HG02678 (cell line): ENCODE results near the gene CCDC184.
"Not testable (repeated sequence)": the region's sequence is repeated elsewhere in the genome, so short reads cannot be mapped to it uniquely, and the experiment has no call there.

Source experiments
- ATAC-seq: cut with Tn5 transposase; IDR thresholded peaks from one replicate; pipeline ENCODE4 v1.9.1; 2021; ENCODE audit warnings: mild to moderate bottlenecking, moderate library complexity; ENCODE audit not compliant: unreplicated experiment

Gene CCDC184

DNA sequence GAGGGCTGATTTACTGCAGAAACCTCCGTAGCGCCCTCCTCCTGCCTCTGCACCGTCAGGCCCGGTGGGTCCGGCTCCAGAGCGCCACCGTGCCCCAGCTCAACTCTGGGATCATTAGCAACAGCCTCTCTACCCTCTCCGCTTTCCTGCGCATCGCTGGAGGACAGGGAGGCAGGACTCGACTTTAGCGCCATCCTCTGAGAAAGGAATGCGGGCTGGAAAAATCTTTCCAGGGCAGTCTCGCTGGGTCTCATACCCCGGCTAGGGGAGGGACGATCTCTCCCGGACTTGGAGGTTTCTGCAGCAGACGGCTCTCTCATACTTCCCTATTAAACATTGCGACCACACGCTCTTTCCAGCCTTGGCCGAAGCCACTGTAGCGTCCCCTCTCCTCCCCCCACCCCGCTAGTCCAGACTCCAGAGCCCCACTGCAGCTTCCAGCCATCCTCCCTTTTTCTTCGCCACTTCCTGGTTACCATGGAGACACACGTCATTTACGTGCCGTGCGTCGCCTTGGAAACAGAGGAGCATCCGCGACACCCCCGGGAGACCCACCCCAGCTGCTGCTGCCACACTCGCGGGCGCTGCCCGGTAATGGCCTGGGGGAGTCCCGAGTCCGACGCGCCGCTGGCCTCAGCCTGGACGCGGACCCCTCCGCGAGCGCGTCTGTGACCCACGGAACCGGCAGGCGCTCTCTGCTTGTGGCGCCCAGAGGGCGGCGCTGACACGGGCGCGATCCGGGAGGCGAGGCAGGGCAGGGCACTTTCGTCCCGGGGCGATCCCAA, at the start of gene CCDC184:
CCDC184 (plus strand) TSS at position 554 of the 785 bp plus-strand sequence. CDS start 479 bp downstream, outside the sequence.
- peak; percentile 76 for ATAC-seq

DNA sequence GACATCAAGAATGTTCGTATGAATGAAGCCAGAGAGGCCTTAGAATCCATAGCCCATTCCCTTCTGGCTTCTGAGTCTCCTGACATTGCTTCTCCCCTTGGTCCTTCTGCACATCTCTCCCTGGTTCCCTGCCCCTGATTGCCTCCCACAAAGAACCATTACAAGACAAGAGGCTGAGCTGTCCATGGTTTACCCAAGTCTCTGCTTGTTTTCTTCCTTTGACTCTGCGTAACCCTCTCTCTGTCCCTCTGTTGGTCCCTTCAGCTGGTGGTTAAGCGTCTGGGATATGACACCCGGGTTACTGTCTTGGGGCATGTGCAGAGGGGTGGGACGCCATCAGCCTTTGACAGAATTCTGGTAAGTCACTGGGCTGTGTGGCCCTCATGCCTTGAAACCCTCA, 48.4 kb upstream of the CCDC184 start:
- ATAC-seq: no peak

DNA sequence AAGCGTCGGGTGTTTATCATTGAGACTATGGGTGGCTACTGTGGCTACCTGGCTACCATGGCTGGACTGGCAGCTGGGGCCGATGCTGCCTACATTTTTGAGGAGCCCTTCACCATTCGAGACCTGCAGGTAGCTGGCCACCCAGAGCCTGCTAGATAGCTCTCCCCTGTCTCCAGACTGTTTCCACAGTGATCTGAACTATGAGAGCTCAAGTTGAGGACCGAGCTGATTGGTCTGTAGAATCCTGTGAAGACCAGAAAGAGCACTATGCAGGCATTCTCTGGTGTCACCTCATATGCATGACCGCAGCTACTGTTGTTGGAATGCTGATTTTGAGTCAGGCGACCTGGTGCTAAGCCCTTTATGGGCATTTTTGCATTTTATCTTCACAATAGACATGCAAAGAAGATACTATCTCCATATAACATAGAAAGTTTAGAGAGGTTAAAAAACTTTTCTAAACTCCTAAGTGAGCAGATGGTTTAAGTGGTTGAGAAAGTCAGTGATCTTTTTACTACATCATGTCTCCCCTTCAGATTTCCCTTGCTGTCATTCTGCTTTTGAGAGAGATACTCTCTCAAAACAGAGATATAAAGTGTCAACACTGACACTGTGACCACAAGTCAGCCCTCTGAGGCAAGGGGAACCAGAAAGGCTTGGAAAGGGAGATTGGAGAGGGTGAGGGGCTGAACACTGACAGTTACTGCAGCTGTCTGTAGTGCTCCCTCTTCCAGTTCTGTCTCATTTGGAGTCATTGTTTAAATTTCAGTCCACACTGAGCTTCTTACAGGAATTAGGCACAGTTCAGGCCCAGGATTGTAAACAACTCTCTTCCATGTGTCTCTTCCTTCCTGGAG, 40.4 kb upstream of the CCDC184 start:
- ATAC-seq: no peak

DNA sequence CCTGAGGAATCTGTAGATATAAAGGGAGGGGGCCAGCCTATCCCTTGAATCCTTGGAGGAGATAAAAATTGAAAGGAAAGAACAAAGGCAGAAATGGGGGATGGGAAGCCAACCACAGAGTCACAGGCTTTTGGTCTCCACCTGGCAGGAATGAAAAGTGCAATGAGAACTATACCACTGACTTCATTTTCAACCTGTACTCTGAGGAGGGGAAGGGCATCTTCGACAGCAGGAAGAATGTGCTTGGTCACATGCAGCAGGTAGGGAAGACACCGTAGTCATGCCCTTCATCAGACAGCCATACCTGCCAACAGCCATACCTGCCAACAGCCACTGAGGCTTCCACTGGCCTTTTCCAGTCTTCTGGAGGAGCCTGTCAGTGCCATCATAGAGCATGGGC, 39.5 kb upstream of the CCDC184 start:
- ATAC-seq: no peak

DNA sequence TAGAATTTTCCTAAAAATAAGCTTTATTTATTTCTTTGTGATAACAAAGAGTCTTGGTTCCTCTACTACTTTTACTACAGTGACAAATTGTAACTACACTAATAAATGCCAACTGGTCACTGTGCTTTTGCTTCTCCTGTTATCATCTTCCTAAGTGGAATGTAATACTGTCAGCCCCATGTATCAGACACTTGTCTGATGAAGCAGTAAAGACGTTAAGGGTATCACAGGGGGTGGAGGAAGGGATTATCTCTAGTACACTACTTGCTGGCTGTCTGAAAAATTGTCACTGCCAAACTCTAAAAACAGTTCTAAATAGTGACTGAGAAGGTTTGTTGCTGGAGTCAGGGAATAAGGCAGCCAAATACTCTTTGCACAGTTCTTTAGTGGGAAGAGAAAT, 37.5 kb upstream of the CCDC184 start:
- ATAC-seq: no peak

DNA sequence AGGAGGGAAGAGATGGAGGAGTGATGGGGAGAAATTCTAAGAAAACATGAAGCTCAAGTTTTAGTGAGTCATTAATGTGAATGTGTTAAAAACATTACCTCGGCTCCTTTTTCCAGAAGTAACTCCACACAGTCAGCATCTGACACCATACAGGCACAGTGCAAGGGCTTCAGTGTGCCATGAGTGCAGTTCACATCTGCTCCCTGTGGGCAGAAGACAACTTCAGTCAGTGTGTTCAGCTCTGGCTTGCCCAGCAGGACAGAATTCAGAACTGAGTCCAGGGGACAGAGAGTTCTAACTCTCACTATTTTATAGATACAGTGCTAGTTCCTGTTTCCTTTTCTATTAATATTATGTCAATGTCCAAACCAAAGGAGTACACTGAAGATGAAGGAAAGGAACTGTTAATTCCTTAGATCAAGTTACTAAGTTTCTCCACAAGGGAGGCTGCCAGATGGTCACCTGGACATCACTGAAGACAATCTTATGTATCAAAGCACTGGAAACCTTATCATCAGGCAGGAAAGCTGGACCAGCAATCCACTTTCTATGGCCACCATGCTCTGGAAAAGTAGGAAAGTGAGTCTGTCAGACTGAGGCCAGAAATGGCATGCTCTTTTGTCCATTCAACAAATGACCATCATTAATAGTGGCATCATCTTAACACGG, 32.2 kb upstream of the CCDC184 start:
- ATAC-seq: no peak

DNA sequence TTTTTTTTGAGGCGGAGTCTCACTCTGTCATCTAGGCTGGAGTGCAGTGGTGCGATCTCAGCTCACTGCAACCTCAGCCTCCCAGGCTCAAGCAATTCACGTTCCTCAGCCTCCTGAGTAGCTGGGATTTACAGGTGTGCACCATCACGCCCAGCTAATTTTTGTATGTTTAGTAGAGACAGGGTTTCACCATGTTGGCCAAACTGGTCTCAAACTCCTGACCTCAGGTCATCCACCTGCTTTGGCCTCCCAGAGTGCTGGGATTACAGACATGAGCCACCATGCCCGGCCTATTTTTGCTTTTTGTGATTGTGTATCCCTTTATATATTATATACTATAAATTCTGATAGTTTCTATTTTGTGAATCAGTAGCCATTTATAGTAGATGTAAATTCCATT, 27.7 kb upstream of the CCDC184 start:
- ATAC-seq: not testable (repeated sequence)

DNA sequence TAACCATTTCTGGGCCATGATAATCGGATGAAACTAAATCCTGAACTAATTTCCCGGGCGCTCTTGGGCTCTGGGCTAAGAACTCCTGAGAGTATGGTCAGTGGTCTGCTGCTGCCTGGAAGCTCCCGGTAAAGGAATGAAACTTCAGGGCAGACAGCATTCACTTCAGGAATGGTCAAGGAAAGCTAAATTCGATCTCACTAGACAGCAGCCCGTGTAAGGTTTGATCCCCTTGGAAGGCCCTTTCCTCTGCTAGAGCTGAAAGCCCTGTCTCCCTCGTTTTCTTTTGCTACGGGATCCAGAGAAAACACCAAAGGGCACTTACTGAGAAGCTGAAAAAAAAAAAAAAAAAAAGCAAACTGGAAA, 26.8 kb upstream of the CCDC184 start:
- no peak for ATAC-seq

DNA sequence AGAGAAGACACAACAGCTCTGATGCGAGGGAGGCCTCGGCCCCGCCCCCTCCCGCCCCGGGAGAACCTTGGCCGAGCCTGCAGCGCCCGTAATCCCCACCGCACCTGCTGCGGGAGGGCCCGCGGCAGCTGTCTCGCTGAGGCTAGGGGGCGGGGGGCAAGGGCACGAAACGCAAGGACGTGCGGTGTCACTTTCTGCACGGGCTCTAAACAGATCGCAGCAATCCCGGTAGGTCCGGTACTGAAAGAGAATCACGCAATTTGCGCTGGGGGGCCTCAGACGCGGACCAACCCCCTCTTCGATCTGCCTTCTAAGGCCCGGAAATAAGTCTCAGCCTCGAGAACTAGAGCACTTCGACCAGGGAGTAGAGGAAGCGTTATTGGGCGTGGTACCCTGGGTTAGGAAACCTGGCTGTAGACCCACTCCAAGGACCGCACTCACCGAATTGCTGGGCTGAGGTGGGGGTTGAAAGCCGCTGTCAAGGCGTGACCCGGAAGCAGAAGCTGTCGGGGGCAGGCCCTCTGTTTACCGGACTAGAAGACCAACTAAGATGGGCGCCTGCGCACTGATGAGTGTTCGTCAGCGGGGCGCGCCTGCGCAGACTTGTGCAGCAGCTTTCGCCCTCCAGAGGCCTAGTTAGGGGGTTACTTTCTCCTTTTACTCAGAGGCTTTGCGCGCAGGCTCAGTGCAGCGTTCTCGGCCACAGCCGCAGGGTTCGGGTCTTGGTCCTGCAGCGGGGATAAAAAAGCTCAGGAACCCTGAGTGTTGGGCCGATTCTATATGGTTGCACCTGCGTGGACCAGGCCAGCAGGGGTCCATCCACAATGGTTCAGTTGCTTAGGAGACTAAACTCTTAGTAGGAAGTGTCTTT, 26.2 kb upstream of the CCDC184 start, which contains the start of gene ASB8:
ASB8 (minus strand) TSS at position 498 of the 871 bp plus-strand sequence. CDS start 4,019 bp downstream, outside the sequence.
- peak; percentile 89 for ATAC-seq

DNA sequence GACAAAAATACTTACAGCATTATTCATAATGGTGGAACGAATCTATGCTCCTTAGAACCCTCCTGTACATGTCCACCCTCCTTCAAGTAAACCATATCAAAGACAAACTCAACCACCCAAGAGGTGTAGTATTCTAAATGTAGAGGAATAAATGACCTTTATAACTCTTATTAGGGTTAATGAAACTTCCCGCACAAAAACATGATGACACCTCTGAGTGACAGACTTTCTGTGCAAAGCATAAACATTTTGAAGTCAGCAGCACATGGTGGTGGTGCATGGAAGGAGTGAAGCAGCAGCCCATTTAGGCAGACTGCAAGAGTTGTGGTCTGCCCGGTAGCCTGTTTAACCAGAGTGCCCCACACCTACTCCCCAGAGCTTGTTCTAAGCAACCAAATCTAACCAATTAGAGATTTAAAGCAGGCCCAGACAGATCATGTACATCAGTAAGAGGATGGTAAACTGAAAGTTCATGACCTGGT, 25.5 kb upstream of the CCDC184 start:
- ATAC-seq: no peak

DNA sequence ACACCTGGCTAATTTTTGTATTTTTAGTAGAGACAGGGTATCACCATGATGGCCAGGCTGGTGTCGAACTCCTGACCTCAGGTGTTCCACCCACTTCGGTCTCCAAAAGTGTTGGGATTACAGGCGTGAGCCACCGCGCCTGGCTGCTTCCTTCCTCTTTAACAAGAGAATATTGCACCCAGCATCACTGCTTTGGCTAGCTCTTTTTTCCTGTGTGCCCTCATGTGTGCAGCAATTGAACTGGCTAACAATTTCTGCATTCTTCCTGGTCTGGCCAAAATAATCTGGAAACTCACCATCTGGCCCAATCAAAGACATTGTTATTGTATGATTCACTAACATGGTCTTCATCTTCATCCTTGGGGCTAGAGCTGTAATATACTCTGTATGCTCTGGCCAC, 23.4 kb upstream of the CCDC184 start:
- ATAC-seq: no peak

DNA sequence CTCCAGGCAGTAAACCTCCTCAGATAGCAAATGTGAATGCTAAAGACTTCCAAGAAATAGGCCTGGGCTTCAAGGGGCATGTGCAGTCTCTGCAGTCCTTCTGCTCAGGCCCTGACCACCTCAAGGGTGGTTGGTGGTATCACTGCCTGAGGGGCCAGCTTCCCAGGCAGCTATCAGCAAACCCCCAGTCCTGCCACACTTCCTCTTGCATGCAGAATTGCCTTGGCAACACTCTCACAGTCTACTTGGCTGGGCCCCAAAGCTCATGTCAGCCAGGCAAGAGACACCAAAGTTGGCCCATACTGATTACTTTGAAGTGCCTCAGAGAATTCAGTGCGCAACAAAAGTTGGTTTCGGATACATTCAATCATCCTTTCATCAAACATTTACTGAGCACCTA, 22.6 kb upstream of the CCDC184 start:
- ATAC-seq: no peak

DNA sequence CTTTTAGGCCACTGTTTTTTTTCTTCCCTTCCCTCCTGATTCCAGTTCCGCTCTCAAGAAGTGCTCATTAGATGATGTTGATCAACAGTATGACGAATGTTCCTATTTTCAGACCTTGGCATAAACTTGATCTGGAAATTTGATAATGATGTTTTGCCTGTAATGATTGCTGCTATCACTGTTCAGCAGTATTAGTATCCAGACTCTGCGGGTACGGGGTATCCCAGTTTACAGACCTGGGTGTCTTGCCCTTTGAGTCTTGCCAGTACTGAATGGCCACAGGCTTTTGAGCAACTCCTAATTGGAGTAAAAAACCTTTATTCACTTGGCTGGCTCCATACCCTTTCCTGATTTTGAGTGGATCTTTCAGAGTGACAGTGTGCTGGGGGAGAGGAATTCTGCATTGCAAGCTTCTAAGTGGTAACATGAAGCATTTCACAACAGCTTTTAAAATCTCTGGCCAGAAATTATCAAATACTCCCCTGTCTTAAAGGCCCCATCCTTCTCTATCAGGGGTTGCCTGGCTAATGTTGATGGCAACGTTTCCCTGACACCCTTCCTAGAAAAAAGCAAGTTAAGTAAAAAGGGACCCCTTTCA, 20.2 kb upstream of the CCDC184 start:
- ATAC-seq: no peak

DNA sequence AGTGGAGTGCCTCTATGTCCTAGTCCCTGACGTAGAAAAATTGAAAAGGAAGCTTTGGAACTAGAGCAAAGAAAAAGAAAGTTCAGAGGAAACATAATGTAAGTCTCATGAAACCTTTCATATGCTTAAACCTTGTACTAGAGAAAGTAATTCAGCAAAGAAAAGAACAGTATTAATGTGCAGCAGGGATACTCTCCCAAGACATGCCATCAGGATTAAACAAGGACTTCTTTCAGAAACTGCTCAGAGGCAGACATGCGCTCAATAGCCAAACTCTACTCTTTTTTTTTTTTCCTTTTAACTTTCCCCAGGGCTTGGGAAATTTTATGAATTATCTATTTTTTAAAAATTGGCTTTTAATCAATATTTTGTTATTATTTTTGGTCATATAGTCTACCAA, 19.0 kb upstream of the CCDC184 start:
- no peak for ATAC-seq

DNA sequence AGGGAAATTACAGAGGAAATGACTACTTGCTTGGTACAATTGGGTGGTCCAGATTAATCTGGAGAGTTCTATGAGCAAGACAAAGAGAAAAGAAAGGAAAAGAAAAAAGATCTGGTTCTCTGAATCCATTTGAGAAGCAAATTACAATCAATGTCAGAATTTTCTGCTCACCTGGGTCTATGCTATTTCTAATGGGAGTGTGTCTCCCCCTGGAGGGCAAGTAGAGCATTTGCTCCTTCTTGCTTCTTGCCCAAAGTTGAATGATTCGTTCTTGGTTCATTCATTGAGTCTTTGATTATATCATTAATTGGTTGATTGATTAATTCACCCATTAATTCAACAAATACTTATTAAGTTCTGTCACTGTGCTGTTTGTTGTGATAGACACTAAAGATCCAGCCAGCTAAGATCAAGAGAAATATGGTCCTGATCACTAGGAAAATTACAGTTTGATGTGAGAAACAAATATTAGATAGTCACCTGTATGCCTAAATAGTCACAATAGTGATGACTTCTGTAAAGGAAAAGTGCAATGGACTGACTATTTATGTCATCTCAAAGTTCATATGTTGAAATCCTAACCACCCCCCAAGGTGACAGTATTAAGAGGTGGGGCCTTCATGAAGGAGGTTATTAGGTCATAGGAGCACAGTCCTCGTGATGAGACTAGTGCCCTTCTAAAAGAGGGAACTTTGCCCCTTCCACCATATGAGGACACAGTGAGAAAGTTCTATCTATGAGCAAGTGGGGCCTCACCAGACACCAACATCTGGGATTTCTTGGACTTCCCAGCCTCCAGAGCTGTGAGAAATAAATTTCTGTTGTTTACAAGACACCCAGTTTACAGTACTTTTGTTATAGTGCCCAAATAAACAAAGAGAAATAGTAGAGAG, 18.1 kb upstream of the CCDC184 start:
- no peak for ATAC-seq

DNA sequence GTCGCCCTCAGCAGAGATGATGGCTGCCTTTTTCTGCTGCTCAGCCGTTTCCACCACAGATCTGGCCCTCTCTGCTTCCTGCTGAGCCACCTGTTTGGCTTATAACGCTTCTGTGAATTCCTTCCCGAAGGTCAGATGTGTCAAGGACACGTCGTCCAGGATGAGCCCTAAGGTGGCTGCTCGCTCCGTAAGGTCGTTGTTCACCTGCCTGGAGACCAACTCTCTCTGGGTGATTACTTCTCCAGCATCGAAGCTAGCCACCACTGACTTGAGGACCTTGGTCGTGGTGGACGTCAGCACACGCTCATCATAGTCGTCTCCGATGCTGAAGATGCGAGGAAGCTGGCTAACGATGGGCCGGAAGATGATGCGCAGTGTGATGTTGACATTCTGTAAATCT, 14.4 kb upstream of the CCDC184 start:
- no peak for ATAC-seq

DNA sequence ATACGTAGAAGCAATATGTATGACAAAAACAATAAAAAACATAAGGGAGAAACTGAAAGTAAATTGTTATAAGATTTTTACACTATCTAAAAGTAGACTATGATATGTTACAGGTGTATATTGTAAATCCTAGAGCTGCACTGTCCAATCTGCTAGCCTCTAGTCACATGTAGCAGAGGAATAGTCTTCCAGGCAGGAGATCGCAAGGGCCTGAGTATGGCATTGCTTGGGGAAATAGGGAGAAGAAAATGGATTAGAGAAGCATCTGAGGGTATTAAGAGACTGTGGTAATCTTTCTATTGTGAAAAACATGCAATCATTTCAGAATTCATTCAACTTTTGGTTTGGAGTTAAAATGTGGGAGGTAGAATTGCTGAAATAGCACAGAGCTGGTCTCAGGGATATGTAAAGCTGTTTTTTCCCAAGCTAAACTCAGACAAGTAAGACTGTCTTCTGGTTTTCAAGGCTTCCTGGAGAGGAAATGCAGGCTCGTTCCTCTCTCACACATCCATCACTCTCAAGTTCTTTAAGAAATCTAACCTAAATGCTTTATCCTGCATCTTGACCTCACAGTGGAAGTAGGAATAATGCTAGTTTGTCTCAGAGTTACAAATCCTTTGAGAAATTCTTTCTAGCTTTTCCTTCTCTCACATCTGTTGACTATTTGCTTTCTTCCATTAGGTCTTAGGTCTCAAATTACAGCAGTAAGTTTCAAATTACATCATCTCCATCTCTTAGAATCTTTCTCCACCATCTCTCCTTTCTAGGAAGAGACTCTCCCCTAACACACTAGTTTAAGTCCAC, 7.6 kb upstream of the CCDC184 start:
- no peak for ATAC-seq

DNA sequence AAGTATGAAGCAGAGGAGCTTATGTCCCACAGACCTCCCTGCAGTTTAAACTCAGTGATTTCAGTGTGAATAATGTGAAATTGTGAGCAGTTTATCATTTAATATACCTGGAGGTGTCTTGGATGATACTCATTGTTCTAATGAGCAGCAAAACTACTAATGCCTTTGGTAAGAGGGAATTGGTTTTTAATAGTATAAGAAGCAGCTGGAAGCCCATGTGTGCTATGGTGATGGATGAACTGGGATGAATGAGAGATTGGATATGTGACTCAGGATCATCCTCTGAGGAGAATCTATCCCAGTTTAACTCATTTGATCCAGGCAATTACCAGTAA, 7.1 kb upstream of the CCDC184 start:
- ATAC-seq: no peak
